Testis (tissue), 2 donors: ENCODE data around the gene RPS15.

Experiments used
- POLR2A ChIP-seq: fragments of 450-650 bp; IDR thresholded peaks from one replicate; pipeline ENCODE4 v1.6.1; 2017; ENCODE audit warnings: antibody characterized with exemption, mild to moderate bottlenecking, moderate library complexity
- TF ChIP-seq, protein P1 (sequence below), 3 experiments: fragments of 450-650 bp in 2 of 3; fragments of 200-600 bp in 1 of 3; sonication (generic) in 1 of 3; IDR thresholded peaks; one replicate each; pipeline ENCODE4 v1.5.1; 2016 to 2019; ENCODE audit warnings: antibody characterized with exemption in 3 of 3, mild to moderate bottlenecking in 2 of 3, moderate library complexity in 1 of 3

DNA sequence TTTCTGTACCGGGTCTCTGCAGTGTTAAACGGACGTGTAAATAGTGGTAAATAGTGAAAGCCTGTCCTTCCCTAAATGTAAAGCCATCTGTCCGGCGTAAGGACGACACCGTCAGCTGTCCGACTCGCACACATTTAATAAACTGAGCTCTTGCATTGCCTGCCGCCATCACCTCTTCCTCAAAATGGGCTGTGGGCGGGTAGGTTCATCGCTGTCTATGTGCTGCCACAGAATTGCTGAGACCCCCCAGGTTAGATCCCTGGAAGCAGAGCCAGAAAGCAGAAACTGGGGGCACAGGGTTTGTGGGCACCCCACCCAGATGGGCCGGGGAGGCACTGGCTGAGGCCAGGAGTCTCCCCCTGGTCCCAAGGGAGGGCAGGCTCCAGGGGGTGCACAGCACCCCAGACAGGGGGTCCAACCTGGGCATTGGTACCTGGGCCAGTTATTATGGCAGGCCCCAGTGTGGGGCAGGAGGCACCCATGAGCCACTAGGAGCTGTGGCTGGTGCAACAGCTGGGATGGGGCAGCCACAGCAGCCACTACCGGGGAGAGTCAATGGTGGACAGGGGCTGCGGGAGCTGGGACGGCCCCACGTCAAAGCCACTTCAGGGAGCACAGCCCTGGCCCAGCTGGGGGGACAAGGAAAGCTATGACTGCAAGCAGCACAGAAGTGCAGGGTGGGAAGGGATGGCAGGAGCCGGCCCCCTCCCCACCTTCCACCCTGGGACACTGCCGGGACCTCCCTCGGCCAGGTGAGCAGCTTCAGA, 35.1 kb downstream of the RPS15 start:
- TF ChIP-seq, protein P1, sequence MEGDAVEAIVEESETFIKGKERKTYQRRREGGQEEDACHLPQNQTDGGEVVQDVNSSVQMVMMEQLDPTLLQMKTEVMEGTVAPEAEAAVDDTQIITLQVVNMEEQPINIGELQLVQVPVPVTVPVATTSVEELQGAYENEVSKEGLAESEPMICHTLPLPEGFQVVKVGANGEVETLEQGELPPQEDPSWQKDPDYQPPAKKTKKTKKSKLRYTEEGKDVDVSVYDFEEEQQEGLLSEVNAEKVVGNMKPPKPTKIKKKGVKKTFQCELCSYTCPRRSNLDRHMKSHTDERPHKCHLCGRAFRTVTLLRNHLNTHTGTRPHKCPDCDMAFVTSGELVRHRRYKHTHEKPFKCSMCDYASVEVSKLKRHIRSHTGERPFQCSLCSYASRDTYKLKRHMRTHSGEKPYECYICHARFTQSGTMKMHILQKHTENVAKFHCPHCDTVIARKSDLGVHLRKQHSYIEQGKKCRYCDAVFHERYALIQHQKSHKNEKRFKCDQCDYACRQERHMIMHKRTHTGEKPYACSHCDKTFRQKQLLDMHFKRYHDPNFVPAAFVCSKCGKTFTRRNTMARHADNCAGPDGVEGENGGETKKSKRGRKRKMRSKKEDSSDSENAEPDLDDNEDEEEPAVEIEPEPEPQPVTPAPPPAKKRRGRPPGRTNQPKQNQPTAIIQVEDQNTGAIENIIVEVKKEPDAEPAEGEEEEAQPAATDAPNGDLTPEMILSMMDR (IDR thresholded peaks at IDR 0.05): no peak
- TF ChIP-seq POLR2A: no peak
